GM18499 (cell line): ENCODE data around the gene PRM2.

Experiments
- ATAC-seq: cut with Tn5 transposase; IDR thresholded peaks from one replicate; pipeline ENCODE4 v1.9.1; 2021; ENCODE audit warnings: moderate number of reproducible peaks; ENCODE audit not compliant: insufficient read depth, unreplicated experiment

Gene PRM2

GRCh38 chr16:11265124-11265523 lies 11.2 kb downstream of the PRM2 start:
- ATAC-seq: no peak

- no peak for ATAC-seq
These were observed 12.0 kb downstream of the PRM2 start for GRCh38 chr16:11264155-11264832.

- no peak for ATAC-seq
These were observed 12.5 kb downstream of the PRM2 start for GRCh38 chr16:11263737-11264136.

GRCh38 chr16:11262915-11263314 lies 13.4 kb downstream of the PRM2 start:
- no peak for ATAC-seq

DNA sequence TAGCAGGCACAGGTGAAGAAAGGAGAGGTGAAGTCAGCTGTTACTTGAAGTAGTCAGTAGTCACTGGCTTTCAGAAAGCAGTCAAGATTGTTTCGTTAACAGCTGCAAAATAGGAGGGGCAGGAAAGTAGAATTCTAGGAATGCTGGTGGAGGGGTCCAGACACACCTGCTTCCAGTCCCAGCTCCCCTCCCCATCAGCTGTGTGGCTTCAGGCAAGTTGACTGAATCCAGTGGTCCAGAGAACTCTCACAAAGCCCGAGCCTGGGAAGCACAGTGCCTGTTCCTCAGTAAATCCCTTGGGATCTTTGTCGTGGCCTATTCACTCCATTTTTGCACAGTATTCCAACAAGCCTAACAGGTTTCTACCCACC lies 15.7 kb downstream of the PRM2 start:
- no peak for ATAC-seq

DNA sequence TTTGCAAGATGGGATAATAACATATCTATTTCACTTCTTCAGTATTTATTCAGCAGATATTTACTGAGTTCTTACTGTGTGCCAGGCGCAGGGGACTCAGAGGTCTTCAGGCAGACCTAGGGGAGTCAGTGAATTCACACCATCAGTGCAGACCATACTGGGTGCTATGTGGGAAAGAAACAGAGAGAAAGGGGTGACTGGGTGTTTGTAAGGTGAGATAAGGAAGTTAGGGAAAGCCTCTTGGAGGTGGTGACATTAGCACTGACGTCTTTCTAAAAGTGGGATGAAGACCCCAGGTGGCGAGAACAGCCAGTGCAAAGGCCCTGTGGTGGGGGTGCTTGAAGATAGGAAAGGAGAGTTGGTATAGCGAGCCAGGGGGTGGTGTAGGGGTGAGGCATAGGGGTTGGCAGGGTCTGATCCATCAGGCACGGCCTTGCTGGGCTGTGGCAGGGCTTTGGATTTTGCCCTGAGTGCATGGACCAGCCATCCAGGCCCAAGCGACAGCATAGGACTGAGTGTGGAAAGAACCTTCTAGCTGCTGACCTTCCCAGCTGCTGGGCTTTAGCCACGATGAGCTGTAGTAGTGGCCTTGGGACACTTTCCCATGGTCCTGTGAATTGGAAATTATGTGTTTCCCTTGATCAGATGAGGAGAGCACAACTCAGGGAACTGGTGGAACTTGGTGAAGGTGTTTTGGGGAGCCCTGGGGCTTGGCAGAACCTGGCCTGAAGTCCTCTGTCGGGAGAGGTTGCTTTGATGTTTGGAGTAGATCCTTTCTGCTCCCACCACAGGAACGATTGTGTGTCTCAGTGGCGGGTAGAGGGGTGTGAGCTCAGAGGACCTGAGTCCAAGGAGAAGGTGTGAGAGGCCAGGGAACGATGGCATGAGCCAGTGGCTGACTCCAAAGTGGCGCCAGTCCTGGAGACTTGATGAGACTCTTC lies 16.4 kb downstream of the PRM2 start:
- ATAC-seq: no peak

- no peak for ATAC-seq
These were observed 17.5 kb downstream of the PRM2 start for GRCh38 chr16:11258553-11259492.

- ATAC-seq: no peak
These were observed 18.9 kb downstream of the PRM2 start for GRCh38 chr16:11257131-11257938.

DNA sequence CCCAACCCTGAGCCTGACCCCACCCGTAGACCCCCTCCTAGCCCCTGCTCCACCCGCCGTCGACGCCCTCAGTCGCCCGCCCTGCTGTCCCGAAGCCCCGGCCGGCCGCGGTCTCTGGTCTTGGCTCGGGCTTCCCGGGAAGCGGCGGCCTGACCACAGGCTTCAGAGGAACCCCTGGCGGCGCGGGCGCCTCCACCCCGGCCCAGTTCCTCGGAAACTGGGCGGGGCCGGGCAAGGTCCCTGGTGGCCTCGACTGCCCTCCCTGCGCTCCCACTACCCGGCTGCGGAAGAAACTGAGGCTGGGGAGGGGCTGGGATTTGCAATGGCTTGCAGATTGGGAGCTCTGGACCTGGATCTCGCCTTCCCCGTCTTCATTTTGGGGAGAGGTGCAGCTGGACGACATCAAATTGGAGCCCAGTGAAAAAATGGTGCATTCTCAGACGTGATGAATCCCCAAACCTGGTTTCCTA lies 19.6 kb downstream of the PRM2 start:
- no peak for ATAC-seq

DNA sequence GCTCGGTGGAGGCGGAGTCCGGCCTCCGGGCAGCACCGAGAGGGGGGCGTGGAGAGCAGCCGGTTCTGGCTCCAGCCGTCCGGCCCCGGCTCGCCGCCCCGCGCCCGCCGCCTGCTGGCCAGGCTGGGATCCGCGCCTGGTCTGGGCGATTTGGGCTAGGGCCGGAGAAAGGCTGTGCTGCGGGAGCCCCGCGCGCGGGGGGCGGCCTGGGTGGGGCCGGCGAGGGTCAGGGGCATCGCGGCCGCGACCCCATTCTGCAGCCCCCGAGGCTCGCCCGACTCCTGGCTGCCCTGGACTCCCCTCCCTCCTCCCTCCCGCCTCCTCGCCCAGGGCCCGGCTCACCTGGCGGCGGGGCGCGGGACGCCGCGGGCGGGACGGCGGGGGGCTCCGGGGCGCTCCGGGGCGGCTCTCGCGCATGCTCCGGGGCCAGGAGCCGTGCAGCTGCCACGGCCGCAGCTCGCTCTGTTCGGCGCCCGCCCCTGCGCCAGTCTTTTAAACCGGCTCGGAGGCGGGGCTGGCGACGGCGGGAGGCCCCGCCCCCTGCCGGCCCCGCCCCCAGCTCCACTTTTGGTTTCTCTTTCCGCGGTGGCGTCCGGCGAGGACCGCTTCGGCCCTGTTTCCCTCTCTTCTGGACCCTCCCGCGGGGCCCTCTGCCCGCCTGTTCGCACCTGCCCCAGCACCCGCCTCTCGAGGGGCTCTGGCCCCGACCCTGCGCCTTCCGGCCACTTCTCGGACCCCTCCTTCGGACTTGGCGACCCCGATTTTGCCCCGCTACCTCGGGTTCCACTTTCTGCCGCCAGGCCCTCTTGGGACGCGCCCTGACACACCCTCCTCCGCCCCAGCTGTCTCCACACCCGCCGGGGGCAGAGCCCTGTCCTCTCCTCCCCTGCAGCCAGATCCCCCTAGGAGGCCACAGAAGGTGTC lies 20.3 kb downstream of the PRM2 start, which contains the start of gene SOCS1:
Gene SOCS1, minus strand, starts transcription at position 468 of the 924 bp plus-strand sequence. CDS start 726 bp downstream, outside the sequence.
- ATAC-seq: no peak

- ATAC-seq: no peak
These were observed 21.2 kb downstream of the PRM2 start for GRCh38 chr16:11254913-11255736.

GRCh38 chr16:11253995-11254912 lies 22.0 kb downstream of the PRM2 start:
- ATAC-seq: no peak

DNA sequence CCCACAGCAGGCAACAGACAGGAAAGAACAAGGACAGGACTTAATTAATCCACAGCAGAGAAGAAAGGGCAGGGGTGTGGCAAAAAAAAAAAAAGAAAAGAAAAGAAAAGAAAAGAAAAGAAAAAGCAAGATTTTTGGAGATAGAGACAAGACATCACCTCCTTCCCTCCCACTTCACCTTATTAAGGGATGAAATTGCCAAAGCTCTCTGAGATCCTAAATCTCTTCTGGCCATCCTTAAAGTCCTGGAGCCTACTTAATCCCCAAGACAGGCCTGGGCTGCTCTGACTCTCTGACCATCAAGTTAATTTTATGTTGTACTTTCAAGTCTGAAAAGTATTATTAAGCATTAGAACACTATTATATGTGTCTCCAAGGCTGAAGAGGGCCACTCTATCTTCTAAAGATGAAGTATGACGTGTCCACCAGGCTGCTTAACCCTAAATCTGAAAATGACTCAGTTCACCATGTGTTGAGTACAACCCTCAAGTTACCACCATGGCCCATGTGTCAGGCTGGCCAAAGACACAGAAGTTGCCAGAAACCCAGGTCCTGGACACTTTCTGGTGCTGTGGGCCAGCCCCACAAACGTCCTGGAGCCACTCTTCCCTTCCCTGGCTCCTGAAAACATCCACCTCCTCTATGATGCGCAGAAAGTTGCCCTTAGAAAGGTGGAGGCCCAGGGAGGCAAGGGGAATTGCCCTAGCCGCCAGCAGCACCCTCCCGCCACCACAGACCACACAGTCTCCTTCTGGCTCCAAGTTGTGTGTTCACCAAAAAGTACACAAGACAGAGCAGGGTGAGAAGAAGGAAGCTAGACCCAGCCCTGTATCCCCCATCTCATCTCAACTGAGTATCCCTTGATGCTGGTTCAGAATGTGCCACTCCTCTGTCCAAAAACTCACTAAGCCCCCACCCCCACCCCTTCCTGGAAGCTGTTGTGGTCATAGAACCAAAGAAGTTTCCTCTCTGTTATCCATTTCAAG lies 23.0 kb downstream of the PRM2 start:
- ATAC-seq: no peak

GRCh38 chr16:11252482-11252931 lies 23.8 kb downstream of the PRM2 start:
- ATAC-seq: no peak
